B cell (primary cell): ENCODE measurements around the gene HOMEZ. TPM values are rescaled to one million over a fixed set of nuclear protein-coding genes. Genes with fewer than 3 reads are reported as not detected.

Source experiments
- ATAC-seq: fragments of 200-7000 bp; cut with Tn5 transposase; one replicate; pipeline ENCODE4 v1.10.0; 2021; ENCODE audit warnings: low read depth, mild to moderate bottlenecking, moderate number of reproducible peaks, moderate library complexity
- CTCF ChIA-PET: fragments of 350-600 bp; sonication (Branson Sonifier 250); formaldehyde crosslinking; loops from one replicate; lab custom pipeline; 2021; ENCODE audit warnings: antibody characterized with exemption, inconsistent platforms; lab: Charles Lee
- POLR2A ChIA-PET: fragments of 350-600 bp; sonication (Branson Sonifier 250); formaldehyde crosslinking; loops from one replicate; lab custom pipeline; 2021; ENCODE audit warnings: antibody characterized with exemption; lab: Charles Lee
- DNase-seq: peaks from one replicate; pipeline ENCODE4 v3.0.0; 2013
- H2AFZ ChIP-seq: 2 replicates; pipeline ENCODE4 v1.6.1; 2012; ENCODE audit warnings: mild to moderate bottlenecking, low read depth, low read length; ENCODE audit not compliant: insufficient read depth, poor library complexity, severe bottlenecking
- H3K27ac ChIP-seq, 2 donors: 1 replicate in 1 of 2; 2 replicates in 1 of 2; pipeline ENCODE4 v1.5.1; 2012 to 2013; ENCODE audit warnings: low read length in 2 of 2, mild to moderate bottlenecking in 2 of 2, moderate library complexity in 1 of 2
- H3K27me3 ChIP-seq, 4 experiments: fragments of 200-600 bp in 1 of 4; sonication (generic) in 1 of 4; replicated peaks in 1 of 4; 1 replicate in 2 of 4; 2 replicates in 2 of 4; pipeline versions ENCODE4 v1.6.1 to v1.7.0; 2013 to 2016; ENCODE audit warnings: low read length in 3 of 4, mild to moderate bottlenecking in 2 of 4, mixed read lengths in 1 of 4, moderate library complexity in 1 of 4; ENCODE audit not compliant: insufficient read depth in 4 of 4, control insufficient read depth in 3 of 4; ENCODE audit errors: control extremely low read depth in 1 of 4
- H3K36me3 ChIP-seq, 2 experiments: replicated peaks in 1 of 2; 1 replicate in 1 of 2; 2 replicates in 1 of 2; pipeline versions ENCODE4 v1.6.1 to v1.7.1; 2013; ENCODE audit warnings: low read length in 1 of 2; ENCODE audit not compliant: insufficient read depth in 2 of 2, control insufficient read depth in 1 of 2; ENCODE audit errors: control extremely low read depth in 1 of 2, extremely low read depth in 1 of 2
- H3K4me1 ChIP-seq, 2 donors: fragments of 200-600 bp in 1 of 2; sonication (generic) in 1 of 2; 1 replicate in 1 of 2; 2 replicates in 1 of 2; pipeline versions ENCODE4 v1.5.1 to v1.6.1; 2013 to 2017; ENCODE audit warnings: low read length in 2 of 2; ENCODE audit not compliant: control insufficient read depth in 2 of 2, insufficient read depth in 2 of 2
- H3K4me2 ChIP-seq: replicated peaks from 2 replicates; pipeline ENCODE3; 2012; ENCODE audit warnings: mild to moderate bottlenecking, low read depth, low read length; ENCODE audit not compliant: poor library complexity, severe bottlenecking
- H3K4me3 ChIP-seq, 5 experiments: fragments of 200-600 bp in 1 of 5; sonication (generic) in 1 of 5; 1 replicate in 3 of 5; 2 replicates in 2 of 5; pipeline versions ENCODE4 v1.5.1 to v1.7.0; 2011 to 2016; ENCODE audit warnings: low read length in 4 of 5, mild to moderate bottlenecking in 4 of 5, low read depth in 2 of 5, control low read depth in 1 of 5, moderate library complexity in 1 of 5; ENCODE audit not compliant: insufficient read depth in 1 of 5; ENCODE audit errors: control extremely low read depth in 1 of 5, extremely low read depth in 1 of 5
- H3K79me2 ChIP-seq: fragments of 200-600 bp; sonication (generic); one replicate; pipeline ENCODE4 v1.6.0; 2016; ENCODE audit warnings: low read length; ENCODE audit not compliant: control insufficient read depth, insufficient read depth
- H3K9ac ChIP-seq: fragments of 200-600 bp; sonication (generic); 2 replicates; pipeline ENCODE4 v1.6.1; 2017; ENCODE audit warnings: mild to moderate bottlenecking, low read length, moderate library complexity
- H3K9me3 ChIP-seq, 3 donors: one replicate each; pipeline versions ENCODE4 v1.6.1 to v1.7.1; 2013; ENCODE audit warnings: low read length in 2 of 3; ENCODE audit not compliant: control insufficient read depth in 2 of 3, insufficient read depth in 1 of 3; ENCODE audit errors: control extremely low read depth in 1 of 3
- H4K20me1 ChIP-seq: 2 replicates; pipeline ENCODE4 v1.6.0; 2012; ENCODE audit warnings: mild to moderate bottlenecking, low read length; ENCODE audit not compliant: insufficient read depth, control insufficient read depth, poor library complexity, severe bottlenecking
- H3K27ac Mint-ChIP-seq: one replicate; pipeline ENCODE4 v1.8.0; 2021; ENCODE audit warnings: mixed read lengths
- H3K27me3 Mint-ChIP-seq: one replicate; pipeline ENCODE4 v1.8.0; 2021; ENCODE audit warnings: mixed read lengths
- H3K4me1 Mint-ChIP-seq: one replicate; pipeline ENCODE4 v1.8.0; 2021; ENCODE audit warnings: mixed read lengths
- H3K4me3 Mint-ChIP-seq: one replicate; pipeline ENCODE4 v1.8.0; 2021; ENCODE audit warnings: mixed read lengths
- H3K9me3 Mint-ChIP-seq: one replicate; pipeline ENCODE4 v1.8.0; 2022; ENCODE audit warnings: mixed read lengths; ENCODE audit not compliant: insufficient read depth
- CTCF ChIP-seq: fragments of 200-600 bp; IDR thresholded peaks from one replicate; pipeline ENCODE4 v1.8.0; 2022; ENCODE audit warnings: antibody characterized with exemption, mild to moderate bottlenecking
- EZH2 ChIP-seq: IDR thresholded peaks from 2 replicates; pipeline ENCODE4 v1.6.1; 2012; ENCODE audit warnings: borderline replicate concordance, low read depth, mild to moderate bottlenecking, moderate library complexity, low read length; ENCODE audit not compliant: insufficient read depth, poor library complexity, severe bottlenecking
- WGBS: methylation state at CpG from one replicate; pipeline ENCODE4 v1.1.5; 2013; ENCODE audit warnings: missing lambda C conversion rate; ENCODE audit not compliant: insufficient coverage; 5-methylcytosine and 5-hydroxymethylcytosine counted together
- intact Hi-C: fragments of 100-400 bp; cut with micrococcal nuclease; formaldehyde crosslinking; loops from one replicate; pipeline ENCODE4 v1.10.0; 2022
- polyA plus RNA-seq: library from polyadenylated mRNA; depleted of rRNA; stranded (reverse); fragments of >200 nt; gene quantifications from 2 replicates; pipeline ENCODE4 v1.2.3, GENCODE V29; 2012
- total RNA-seq, 2 donors: library from RNA; stranded (reverse); fragments of 120-200 nt in 1 of 2; gene quantifications; 1 replicate in 1 of 2; 2 replicates in 1 of 2; pipeline versions ENCODE4 v1.2.3 to v1.2.4, GENCODE V29; 2013 to 2022

Gene HOMEZ
- total and polyA plus RNA-seq, 2 donors (not counting 1 experiment from before 2014, with no cell fraction given), result 4.2 to 15.5 TPM

- no peak overlapping the region for H3K27ac Mint-ChIP-seq
- intact Hi-C loops, result no loop called here
- peaks cover 26% of the 10 kb centered on the region for H3K27me3 Mint-ChIP-seq
Measured at GRCh38 chr14:23240661-23241060, 45.3 kb downstream of the HOMEZ start.

More at GRCh38 chr14:23240661-23241060, 45.3 kb downstream of the HOMEZ start:
- Mint-ChIP-seq H3K4me1 (peaks cover 9% of the 10 kb centered on the region), H3K4me3 (no peak overlapping the region), H3K9me3 (no peaks in the 10 kb centered on the region)
- Histone ChIP-seq H3K36me3 (no peaks in the 10 kb centered on the region), H3K4me3 (no peak overlapping the region), H3K9ac (no peak overlapping the region), H3K79me2 (no peaks in the 10 kb centered on the region), H3K27me3 (peaks cover 0 to 16% (median 2%) of the 10 kb centered on the region in 4 experiments), H3K4me2 (no peak overlapping the region), H2AFZ (no peak overlapping the region), H4K20me1 (no peaks in the 10 kb centered on the region), H3K4me1 (peaks cover 8% of the 10 kb centered on the region in 2 donors), H3K9me3 (peaks cover 0 to 5% (median 0%) of the 10 kb centered on the region in 3 donors), H3K27ac (no peak overlapping the region)
- DNase-seq (no peak), ATAC-seq (peak; percentile 21)
- no peak for TF ChIP-seq CTCF
- TF ChIP-seq EZH2, result no peak
- ChIA-PET CTCF (no interaction called here), POLR2A (no interaction called here)
- WGBS, result 71% methylated on average over 1 of the region's 1 CpG
